ENCODE measurements around the gene L3MBTL4.

GRCh38 chr18:5918205-5918858 lies 496.4 kb downstream of the L3MBTL4 start:
- TF ChIP-seq CTCF (IDR thresholded peaks at IDR 0.05) (no peak), EZH2phosphoT487 (IDR thresholded peaks at IDR 0.05; ENCODE audit: borderline replicate concordance, low read depth) (no peak), RFX5 (IDR thresholded peaks at IDR 0.05; ENCODE audit: low read length) (no peak), SIN3A (IDR thresholded peaks at IDR 0.05; ENCODE audit: borderline replicate concordance, low read depth, low read length) (no peak), POLR2AphosphoS5 (IDR thresholded peaks at IDR 0.05; ENCODE audit: low read depth, low read length) (no peak), SMC3 (IDR thresholded peaks at IDR 0.05; ENCODE audit: low read depth, low read length) (no peak), GABPA (IDR thresholded peaks at IDR 0.05; ENCODE audit: low read depth) (no peak), YY1 (IDR thresholded peaks at IDR 0.05; ENCODE audit: low read depth) (no peak), GATA2 (CRISPR knock-in tag; IDR thresholded peaks at IDR 0.05) (no peak), MAX (IDR thresholded peaks at IDR 0.05; ENCODE audit: low read depth) (no peak), ZBTB33 (IDR thresholded peaks at IDR 0.05; ENCODE audit: borderline replicate concordance, low read depth) (no peak), FOXJ3 (CRISPR knock-in tag; IDR thresholded peaks at IDR 0.05) (no peak), FOXM1 (IDR thresholded peaks at IDR 0.05; ENCODE audit: low read depth) (no peak)

All from SK-N-SH (cell line).